ENCODE measurements around the gene MAPKAP1. TPM values are rescaled to one million over a fixed set of nuclear protein-coding genes. Genes with fewer than 3 reads are reported as not detected.

MAPKAP1 gene
- total RNA-seq, 2 experiments from 2014 or later = 66.2 to 78.8 TPM

GRCh38 chr9:125529589-125530515, 177.2 kb downstream of the MAPKAP1 start:
- H3K27ac ChIP-seq (ENCODE audit: low read depth, low read length, poor library complexity, severe bottlenecking) = peak overlapping the region; percentile 56
- H2AFZ ChIP-seq (ENCODE audit: low read length) = no peak overlapping the region
- peaks cover 25% of the 10 kb centered on the region for H3K4me1 ChIP-seq (ENCODE audit: insufficient read depth, low read length, poor library complexity, severe bottlenecking)

GRCh38 chr9:125529107-125529506, 177.9 kb downstream of the MAPKAP1 start:
- Histone ChIP-seq H3K27ac (ENCODE audit: low read depth, low read length, poor library complexity, severe bottlenecking) (no peak overlapping the region), H3K4me2 (ENCODE audit: low read length) (peak overlapping the region; percentile 62; the same call in 1 of the 2 replicates), H3K9me3 (ENCODE audit: low read length) (no peaks in the 10 kb centered on the region), H3K36me3 (ENCODE audit: insufficient read depth, low read length) (no peaks in the 10 kb centered on the region), H4K20me1 (ENCODE audit: insufficient read depth, low read length) (no peaks in the 10 kb centered on the region), H2AFZ (ENCODE audit: low read length) (no peak overlapping the region), H3K4me3 (ENCODE audit: low read depth, low read length, poor library complexity, severe bottlenecking) (peak overlapping the region; percentile 30), H3K79me2 (ENCODE audit: insufficient read depth, low read depth, low read length) (no peaks in the 10 kb centered on the region), H3K4me1 (ENCODE audit: insufficient read depth, low read length, poor library complexity, severe bottlenecking) (peaks cover 25% of the 10 kb centered on the region), H3K9me2 (ENCODE audit: insufficient read depth, low read length) (no peaks in the 10 kb centered on the region)
- DNase-seq (ENCODE audit: low spot score) = no peak
- POLR2A ChIA-PET = interaction anchor here (0.7 to 1.6 kb wide), 3 partner anchors 14 to 534 kb away, joined by 3 to 6 read pairs (median 4); no protein-coding TSS in a partner anchor
- CTCF ChIA-PET (ENCODE audit: unreplicated experiment) = no interaction called here
- TF ChIP-seq EZH2phosphoT487 (IDR thresholded peaks at IDR 0.05; ENCODE audit: borderline replicate concordance, low read depth, low read length) (no peak), CTCF (conservative IDR thresholded peaks at IDR 0.05; ENCODE audit: low read length) (no peak)
- BruUV-seq (replicated peaks) = no TSS peak
- intact Hi-C loops (cut with micrococcal nuclease; ENCODE audit: unreplicated experiment) = no loop called here

More at GRCh38 chr9:125529589-125530515, 177.2 kb downstream of the MAPKAP1 start:
- intact Hi-C loops (cut with micrococcal nuclease; ENCODE audit: unreplicated experiment) = no loop called here
- Histone ChIP-seq H3K36me3 (ENCODE audit: insufficient read depth, low read length) (no peaks in the 10 kb centered on the region), H3K79me2 (ENCODE audit: insufficient read depth, low read depth, low read length) (no peaks in the 10 kb centered on the region), H3K4me3 (ENCODE audit: low read depth, low read length, poor library complexity, severe bottlenecking) (peak overlapping the region; percentile 30), H3K4me2 (ENCODE audit: low read length) (peak overlapping the region; percentile 62), H3K9me3 (ENCODE audit: low read length) (no peaks in the 10 kb centered on the region), H4K20me1 (ENCODE audit: insufficient read depth, low read length) (no peaks in the 10 kb centered on the region), H3K9me2 (ENCODE audit: insufficient read depth, low read length) (no peaks in the 10 kb centered on the region)
- CTCF ChIA-PET (ENCODE audit: unreplicated experiment) = no interaction called here
- TF ChIP-seq CTCF (conservative IDR thresholded peaks at IDR 0.05; ENCODE audit: low read length) (no peak), EZH2phosphoT487 (IDR thresholded peaks at IDR 0.05; ENCODE audit: borderline replicate concordance, low read depth, low read length) (no peak)
- DNase-seq (ENCODE audit: low spot score) = peak; percentile 56
- POLR2A ChIA-PET = interaction anchor here (0.7 to 2.1 kb wide), 7 partner anchors 8 to 534 kb away, joined by 3 to 9 read pairs (median 5); partner anchors contain the start of gene MAPKAP1
- BruUV-seq (replicated peaks) = no TSS peak
